Measurements from ENCODE around the gene DCDC2C. TPM values are rescaled to one million over a fixed set of nuclear protein-coding genes. Genes with fewer than 3 reads are reported as not detected.

Gene DCDC2C
- total and polyA plus RNA-seq, 2 donors (not counting 1 experiment from before 2014, with no cell fraction given): not detected

GRCh38 chr2:3753561-3753960, 50.2 kb downstream of the DCDC2C start:
- Histone ChIP-seq H3K27me3 (ENCODE audit: control insufficient read depth, insufficient read depth, low read length) (no peaks in the 10 kb centered on the region), H3K9me3 (ENCODE audit: control insufficient read depth, insufficient read depth, low read depth, low read length) (peaks cover 3% of the 10 kb centered on the region), H3K4me1 (ENCODE audit: control insufficient read depth, extremely low read depth, insufficient read depth, low read length) (no peaks in the 10 kb centered on the region), H3K36me3 (ENCODE audit: control insufficient read depth, insufficient read depth, low read length) (no peaks in the 10 kb centered on the region), H3K79me2 (ENCODE audit: control insufficient read depth, insufficient read depth, low read length) (no peaks in the 10 kb centered on the region), H3K9ac (ENCODE audit: insufficient read depth, low read length) (no peak overlapping the region), H3K27ac (ENCODE audit: insufficient read depth, low read length) (no peak overlapping the region), H2AFZ (ENCODE audit: low read length) (no peak overlapping the region), H4K20me1 (ENCODE audit: control insufficient read depth, extremely low read depth, insufficient read depth, low read length) (no peaks in the 10 kb centered on the region), H3K4me2 (ENCODE audit: extremely low read depth, insufficient read depth, low read length) (no peak overlapping the region), H3K4me3 (replicated peaks in 1 of 4; ENCODE audit: control extremely low read depth in 1 of 4, insufficient read depth in 1 of 4, low read depth in 3 of 4, low read length in 4 of 4) (no peak overlapping the region)
- no peak for DNase-seq (ENCODE audit: low read depth in 2 of 2)
- TF ChIP-seq EZH2 (IDR thresholded peaks at IDR 0.05; ENCODE audit: low read length, missing control alignments) (no peak), CTCF (conservative IDR thresholded peaks at IDR 0.05 in 1 of 2, IDR thresholded peaks at IDR 0.05 in 1 of 2; ENCODE audit: low read depth in 1 of 2, low read length in 2 of 2) (no peak)

GRCh38 chr2:3754280-3754679, 50.9 kb downstream of the DCDC2C start:
- Histone ChIP-seq H2AFZ (ENCODE audit: low read length) (no peak overlapping the region), H3K27ac (ENCODE audit: insufficient read depth, low read length) (no peak overlapping the region), H3K9me3 (ENCODE audit: control insufficient read depth, insufficient read depth, low read depth, low read length) (peaks cover 3% of the 10 kb centered on the region), H3K27me3 (ENCODE audit: control insufficient read depth, insufficient read depth, low read length) (no peaks in the 10 kb centered on the region), H4K20me1 (ENCODE audit: control insufficient read depth, extremely low read depth, insufficient read depth, low read length) (no peaks in the 10 kb centered on the region), H3K79me2 (ENCODE audit: control insufficient read depth, insufficient read depth, low read length) (no peaks in the 10 kb centered on the region), H3K4me3 (replicated peaks in 1 of 4; ENCODE audit: control extremely low read depth in 1 of 4, insufficient read depth in 1 of 4, low read depth in 3 of 4, low read length in 4 of 4) (no peak overlapping the region), H3K9ac (ENCODE audit: insufficient read depth, low read length) (no peak overlapping the region), H3K36me3 (ENCODE audit: control insufficient read depth, insufficient read depth, low read length) (no peaks in the 10 kb centered on the region), H3K4me2 (ENCODE audit: extremely low read depth, insufficient read depth, low read length) (no peak overlapping the region), H3K4me1 (ENCODE audit: control insufficient read depth, extremely low read depth, insufficient read depth, low read length) (no peaks in the 10 kb centered on the region)
- DNase-seq (ENCODE audit: low read depth in 2 of 2): no peak
- TF ChIP-seq CTCF (conservative IDR thresholded peaks at IDR 0.05 in 1 of 2, IDR thresholded peaks at IDR 0.05 in 1 of 2; ENCODE audit: low read depth in 1 of 2, low read length in 2 of 2): no peak
- TF ChIP-seq EZH2 (IDR thresholded peaks at IDR 0.05; ENCODE audit: low read length, missing control alignments): no peak

- Histone ChIP-seq H3K36me3 (ENCODE audit: control insufficient read depth, insufficient read depth, low read length) (no peaks in the 10 kb centered on the region), H2AFZ (ENCODE audit: low read length) (no peak overlapping the region), H4K20me1 (ENCODE audit: control insufficient read depth, extremely low read depth, insufficient read depth, low read length) (no peaks in the 10 kb centered on the region), H3K4me3 (replicated peaks in 1 of 4; ENCODE audit: control extremely low read depth in 1 of 4, insufficient read depth in 1 of 4, low read depth in 3 of 4, low read length in 4 of 4) (no peak overlapping the region), H3K27me3 (ENCODE audit: control insufficient read depth, insufficient read depth, low read length) (no peaks in the 10 kb centered on the region), H3K9ac (ENCODE audit: insufficient read depth, low read length) (no peak overlapping the region), H3K9me3 (ENCODE audit: control insufficient read depth, insufficient read depth, low read depth, low read length) (peaks cover 3% of the 10 kb centered on the region), H3K79me2 (ENCODE audit: control insufficient read depth, insufficient read depth, low read length) (no peaks in the 10 kb centered on the region), H3K4me1 (ENCODE audit: control insufficient read depth, extremely low read depth, insufficient read depth, low read length) (peaks cover 3% of the 10 kb centered on the region), H3K4me2 (ENCODE audit: extremely low read depth, insufficient read depth, low read length) (no peak overlapping the region), H3K27ac (ENCODE audit: insufficient read depth, low read length) (no peak overlapping the region)
- TF ChIP-seq EZH2 (IDR thresholded peaks at IDR 0.05; ENCODE audit: low read length, missing control alignments): no peak
- no peak for TF ChIP-seq CTCF (conservative IDR thresholded peaks at IDR 0.05 in 1 of 2, IDR thresholded peaks at IDR 0.05 in 1 of 2; ENCODE audit: low read depth in 1 of 2, low read length in 2 of 2)
- no peak for DNase-seq (ENCODE audit: low read depth in 2 of 2)
Observed at GRCh38 chr2:3754795-3755194, 51.4 kb downstream of the DCDC2C start.

Data from fibroblast of lung (primary cell).